ENCODE measurements around the gene GADD45G. TPM values are rescaled to one million over a fixed set of nuclear protein-coding genes. Genes with fewer than 3 reads are reported as not detected.

The GADD45G gene
- total RNA-seq, 1 donor from 2014 or later = 24.1 TPM

GRCh38 chr9:89648247-89649000 is 43.6 kb downstream of the GADD45G start:
- DNase-seq (ENCODE audit: low read depth) = no peak

GRCh38 chr9:89649039-89649691 is 44.4 kb downstream of the GADD45G start:
- DNase-seq (ENCODE audit: low read depth) = peak; percentile 43

- no peak for DNase-seq (ENCODE audit: low read depth)
These were observed 49.3 kb downstream of the GADD45G start for GRCh38 chr9:89654025-89654662.

- DNase-seq (ENCODE audit: low read depth) = no peak
These were observed 50.5 kb downstream of the GADD45G start for GRCh38 chr9:89655056-89655989.

Other genes starting within 250 kb of the GADD45G start
- 0.27 TPM in 1 of 2 replicates, not detected in the other for gene SEMA4D, start 106.9 kb upstream of the GADD45G start, total RNA-seq